Measurements from ENCODE around the gene LATS1.
"Not testable (repeated sequence)": the region's sequence is repeated elsewhere in the genome, so short reads cannot be mapped to it uniquely, and the experiment has no call there.

Gene LATS1

DNA sequence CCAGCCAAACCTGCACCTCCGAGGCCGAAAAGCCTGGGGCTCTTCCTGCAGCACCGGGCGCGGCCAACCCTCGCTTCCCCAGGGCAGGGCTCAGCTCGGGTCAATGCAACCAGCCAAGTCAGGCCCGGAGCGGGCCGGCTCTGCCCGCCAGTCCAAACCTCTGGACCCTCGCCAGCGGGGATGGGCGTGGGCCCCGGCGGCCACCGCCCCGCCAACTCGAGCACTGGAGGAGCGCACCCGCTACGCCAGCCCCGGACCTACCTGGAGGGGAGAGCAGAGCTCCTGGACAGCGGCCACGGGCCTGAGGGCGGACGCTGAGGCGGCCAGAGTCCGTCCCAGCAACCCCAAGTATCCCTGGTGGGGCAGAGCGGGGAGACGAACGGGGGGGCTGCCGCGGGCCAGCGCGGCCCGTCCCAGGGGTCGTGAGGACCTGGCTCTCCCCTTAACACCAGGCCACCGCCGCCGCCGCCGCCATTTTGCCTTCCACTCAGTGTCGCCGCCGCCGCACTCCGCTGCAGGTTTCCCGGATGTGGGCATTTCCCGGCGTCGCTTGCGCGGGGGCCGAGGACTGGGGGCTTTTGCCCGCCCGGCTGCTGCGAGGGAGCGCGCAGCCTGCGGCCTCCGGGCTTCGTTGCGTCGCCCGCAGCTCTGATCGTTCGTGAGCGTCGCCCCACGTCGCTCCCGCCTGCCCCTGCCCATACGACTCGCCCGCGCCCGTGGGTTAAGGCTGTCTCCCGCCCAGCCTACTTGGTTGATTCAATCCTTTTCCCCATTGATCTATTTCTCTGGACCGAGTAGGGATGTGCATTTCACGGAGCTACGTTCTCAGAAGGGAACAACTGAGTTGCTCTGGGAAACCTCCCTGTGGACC, at the start of gene LATS1:
TSS of gene LATS1 (minus strand) at position 514 of the 871 bp plus-strand sequence. CDS start 15,975 bp downstream, outside the sequence.
- peak; percentile 67 for DNase-seq (ENCODE audit: low spot score)

DNA sequence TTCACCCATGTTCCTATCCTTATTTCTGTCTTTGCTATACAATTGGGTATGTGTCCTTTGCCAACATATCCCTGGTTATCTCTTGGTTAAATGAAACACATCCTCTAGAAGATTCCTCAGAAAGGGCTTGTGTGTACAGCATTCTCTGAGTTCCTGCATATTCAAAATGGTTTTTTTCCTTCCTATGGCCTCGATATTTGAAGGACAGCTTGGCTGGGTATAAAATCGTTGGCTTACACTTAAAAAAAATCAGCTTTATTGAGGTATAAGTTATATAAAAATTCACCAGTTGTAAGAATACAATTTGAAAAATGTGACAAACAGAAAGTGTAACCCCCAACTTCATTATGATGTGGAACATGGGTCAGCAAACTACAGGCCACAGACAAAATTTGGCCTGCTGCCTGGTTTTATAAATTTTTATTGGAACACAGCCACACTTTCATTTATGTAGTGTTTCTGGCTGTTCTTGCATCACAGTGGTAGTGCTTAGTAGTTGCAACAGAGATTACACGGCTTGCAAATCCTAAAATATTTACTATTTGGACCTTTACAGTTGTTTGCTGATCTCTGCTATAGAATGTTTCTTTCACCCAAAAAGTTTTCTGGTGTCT, 48.4 kb upstream of the LATS1 start:
- DNase-seq (ENCODE audit: low spot score): no peak

DNA sequence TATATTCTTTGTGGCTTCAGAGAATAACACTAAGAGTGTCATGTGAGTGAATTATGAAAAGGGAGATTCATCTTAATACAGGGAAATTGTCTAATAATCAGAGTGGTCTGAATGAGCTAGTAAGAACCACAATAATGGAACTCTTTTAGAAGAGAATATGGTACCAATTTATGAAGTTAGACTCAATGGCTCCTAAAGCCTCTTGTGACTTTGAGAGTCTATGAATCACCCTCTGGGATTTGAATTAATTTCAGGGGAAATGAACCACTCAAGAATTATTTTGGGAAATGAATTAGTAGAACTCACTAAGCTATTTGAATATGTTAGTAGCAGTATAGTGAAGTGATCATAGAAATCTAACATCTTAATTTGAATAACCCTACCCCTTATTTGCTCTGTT, 46.0 kb upstream of the LATS1 start:
- DNase-seq (ENCODE audit: low spot score): peak; percentile 71

DNA sequence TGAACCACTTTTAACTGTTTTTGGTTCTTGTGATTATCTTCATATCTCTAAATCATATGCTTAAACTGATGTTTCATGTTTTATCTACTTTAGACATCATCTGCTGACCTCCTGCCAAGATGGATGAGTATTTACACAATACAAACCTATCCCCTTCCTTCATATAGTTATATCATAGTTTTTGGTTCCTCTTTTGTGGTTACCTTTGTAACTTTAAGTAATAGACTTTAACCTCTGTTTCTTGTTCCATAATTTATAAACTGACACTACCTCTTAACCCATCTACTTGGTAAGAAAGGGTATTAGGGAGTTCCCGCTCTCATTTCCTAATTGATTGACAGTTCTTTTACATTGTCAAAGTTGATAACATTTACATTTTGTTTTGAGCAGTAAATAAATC, 43.5 kb upstream of the LATS1 start:
- DNase-seq (ENCODE audit: low spot score): no peak

DNA sequence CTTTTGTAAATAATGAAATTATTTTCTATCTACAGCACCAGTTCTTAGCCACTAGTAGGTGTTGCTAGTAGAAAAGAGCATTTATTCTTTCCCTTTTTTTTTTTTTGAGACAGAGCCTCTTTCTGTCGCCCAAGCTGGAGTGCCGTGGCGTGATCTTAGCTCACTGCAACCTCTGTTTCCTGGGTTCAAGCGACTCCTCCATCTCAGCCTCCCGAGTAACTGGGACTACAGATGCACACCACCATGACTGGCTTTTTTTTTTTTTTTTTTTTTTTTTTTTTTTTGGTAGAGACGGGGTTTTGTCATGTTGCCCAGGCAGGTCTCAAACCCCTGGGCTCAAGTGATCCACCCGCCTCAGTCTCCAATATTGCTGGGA, 38.3 kb upstream of the LATS1 start:
- DNase-seq (ENCODE audit: low spot score): no peak

DNA sequence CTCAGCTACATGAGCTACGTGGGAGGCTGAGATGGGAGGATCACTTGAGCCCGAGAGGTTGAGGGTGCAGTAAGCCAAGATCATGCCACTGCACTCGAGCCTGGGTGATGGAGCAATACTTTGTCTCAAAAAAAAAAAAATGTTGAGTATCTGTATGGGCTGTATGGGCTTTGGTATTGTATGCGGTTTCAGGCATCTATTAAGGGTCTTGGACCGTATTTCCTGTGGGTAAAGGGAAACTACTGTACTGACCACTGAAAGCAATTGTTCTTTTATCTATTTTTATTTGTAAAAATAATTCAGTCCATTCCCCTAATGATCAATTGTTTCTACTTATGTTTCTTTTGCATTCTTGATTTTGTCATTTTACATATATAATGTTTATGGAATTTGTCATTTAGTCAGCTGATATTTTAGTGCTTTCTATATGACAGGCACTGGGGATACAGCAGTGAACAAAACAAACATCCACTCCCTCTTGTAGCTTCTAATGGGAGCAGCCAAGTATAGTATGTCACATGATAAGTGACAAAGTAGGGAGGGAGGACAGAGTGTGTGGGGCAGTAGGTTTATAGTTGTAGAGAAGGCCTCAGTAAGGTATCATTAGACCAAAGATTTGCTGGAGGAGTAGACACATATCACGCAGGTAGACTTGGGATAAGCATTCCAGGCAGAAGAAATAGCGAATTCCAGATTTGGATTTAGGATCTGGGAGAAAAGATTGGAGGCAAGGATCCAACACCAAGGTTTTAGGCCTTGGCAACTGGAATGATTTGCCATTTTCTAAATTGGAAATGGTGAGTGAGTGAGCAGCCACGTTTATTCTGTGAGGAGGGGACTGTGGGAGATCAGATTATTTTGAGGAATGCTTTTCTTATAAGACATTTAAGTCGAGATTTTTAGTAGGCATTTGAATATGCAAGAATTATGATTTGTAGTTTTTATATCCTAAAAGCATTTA, 37.7 kb upstream of the LATS1 start:
- no peak for DNase-seq (ENCODE audit: low spot score)

DNA sequence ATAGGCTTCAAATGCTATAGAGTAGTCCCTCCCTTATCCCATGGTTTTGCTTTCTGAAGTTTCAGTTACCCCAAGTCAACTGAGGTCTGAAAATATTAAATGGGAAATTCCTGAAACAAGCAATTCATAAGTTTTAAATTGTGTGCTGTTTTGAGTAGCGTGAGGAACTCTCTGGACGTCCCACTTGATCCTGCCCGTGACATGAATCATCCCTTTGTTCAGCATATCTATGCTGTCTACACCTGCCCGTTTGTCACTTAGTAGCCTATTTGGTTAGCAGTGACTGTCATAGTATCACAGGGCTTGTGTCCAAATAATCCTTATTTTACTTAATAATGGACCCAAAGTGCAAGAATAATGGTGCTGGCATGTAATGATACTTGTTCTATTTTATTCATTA, 36.6 kb upstream of the LATS1 start:
- DNase-seq (ENCODE audit: low spot score): no peak

DNA sequence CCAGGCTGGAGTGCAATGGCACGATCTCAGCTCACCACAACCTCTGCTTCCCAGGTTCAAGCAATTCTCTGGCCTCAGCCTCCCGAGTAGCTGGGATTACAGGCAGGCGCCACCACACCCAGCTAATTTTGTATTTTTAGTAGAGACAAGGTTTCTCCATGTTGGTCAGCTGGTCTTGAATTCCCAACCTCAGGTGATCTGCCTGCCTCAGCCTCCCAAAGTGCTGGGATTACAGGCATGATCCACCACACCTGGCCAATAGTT, 35.4 kb upstream of the LATS1 start:
- DNase-seq (ENCODE audit: low spot score): not testable (repeated sequence)

DNA sequence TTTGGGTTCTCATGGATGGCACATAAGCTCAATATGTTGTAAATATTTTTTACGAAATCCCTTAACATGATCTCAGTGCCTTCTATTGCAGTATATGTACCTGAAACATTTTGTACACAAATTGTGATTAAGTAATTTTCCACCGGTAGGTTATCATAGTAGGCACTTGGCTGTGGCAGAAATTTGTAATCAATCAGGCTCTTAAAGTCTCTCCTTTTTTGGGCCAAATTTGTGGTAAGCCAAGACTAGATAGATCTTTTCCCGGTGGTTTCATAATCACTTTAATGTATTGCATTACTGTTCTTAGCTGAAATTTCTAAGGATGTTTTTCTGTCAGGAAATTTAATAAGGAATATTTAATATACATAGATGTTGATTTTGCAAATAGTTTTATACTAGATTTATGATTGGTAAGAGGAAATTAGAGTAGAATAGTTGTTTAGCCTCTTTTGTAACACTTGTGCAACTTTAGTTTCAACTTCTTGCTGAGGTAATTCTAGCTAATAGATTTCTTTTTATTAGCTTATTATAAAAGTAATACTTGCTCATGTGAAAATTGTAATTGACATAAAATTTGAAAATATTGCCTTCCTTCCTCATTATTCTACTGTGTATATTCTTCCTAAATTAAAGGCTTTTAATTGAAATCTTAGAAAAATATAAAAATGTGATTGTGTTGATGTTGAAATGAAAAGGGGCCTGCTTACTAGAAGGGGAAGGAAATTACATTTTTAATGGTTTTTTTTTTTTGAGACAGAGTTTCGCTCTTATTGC, 34.9 kb upstream of the LATS1 start:
- no peak for DNase-seq (ENCODE audit: low spot score)

DNA sequence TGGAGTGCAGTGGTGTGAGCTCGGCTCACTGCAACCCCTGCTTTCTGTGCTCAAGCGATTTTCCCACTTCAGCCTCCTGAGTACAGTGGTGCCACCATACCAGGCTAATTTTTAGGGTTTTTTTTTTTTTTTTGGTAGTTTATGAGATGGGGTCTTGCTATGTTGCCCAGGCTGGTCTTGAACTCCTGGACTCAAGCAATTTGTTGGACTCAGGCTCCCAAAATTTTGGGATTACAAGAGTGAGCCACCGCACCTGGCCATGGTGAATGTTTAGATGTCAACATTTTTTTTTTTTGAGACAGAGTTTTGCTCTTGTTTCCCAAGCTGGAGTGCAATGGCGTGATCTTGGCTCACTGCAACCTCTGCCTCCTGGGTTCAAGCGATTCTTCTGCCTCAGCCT, 34.0 kb upstream of the LATS1 start:
- DNase-seq (ENCODE audit: low spot score): not testable (repeated sequence)

DNA sequence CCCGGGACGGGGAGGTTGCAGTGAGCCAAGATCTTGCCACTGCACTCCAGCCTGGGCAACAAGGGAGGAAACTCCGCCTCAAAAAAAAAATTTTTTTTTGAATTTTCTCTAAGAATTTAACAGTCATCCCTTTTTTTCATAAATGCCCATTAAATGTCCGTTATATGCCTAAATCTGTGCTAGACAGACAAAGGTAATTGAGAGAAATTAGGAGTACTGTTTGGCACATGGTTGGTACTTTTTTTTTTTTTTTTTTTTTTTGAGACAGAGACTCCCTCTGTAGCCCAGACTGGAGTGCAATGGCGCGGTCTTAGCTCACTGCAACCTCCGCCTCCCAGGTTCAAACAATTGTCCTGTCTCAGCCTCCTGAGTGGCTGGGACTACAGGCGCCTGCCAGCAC, 33.3 kb upstream of the LATS1 start:
- DNase-seq (ENCODE audit: low spot score): no peak

DNA sequence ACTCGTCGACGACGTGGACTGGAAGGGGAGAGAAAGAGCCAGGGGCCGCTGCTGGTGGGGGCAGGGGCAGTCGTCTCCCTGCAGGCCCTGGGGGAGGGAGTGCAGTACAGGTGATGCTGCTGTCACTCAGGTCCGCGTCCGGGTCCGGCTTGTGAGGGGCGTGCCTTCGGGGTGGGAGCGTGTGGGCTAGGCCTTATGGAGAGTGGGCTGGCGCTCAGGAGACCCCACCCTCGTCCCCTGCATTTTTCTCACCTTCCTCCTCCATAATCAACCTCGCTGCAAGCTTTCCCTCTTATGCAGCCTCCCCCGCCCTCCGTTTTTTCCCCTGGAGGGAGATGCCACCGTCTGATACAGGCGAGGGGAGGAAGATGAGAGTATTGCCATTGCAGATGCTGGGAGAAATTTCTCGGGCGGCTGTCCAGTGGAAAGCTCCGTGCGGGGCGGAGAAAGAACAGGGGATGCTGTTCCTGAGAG, 32.3 kb upstream of the LATS1 start:
- DNase-seq (ENCODE audit: low spot score): peak; percentile 63

DNA sequence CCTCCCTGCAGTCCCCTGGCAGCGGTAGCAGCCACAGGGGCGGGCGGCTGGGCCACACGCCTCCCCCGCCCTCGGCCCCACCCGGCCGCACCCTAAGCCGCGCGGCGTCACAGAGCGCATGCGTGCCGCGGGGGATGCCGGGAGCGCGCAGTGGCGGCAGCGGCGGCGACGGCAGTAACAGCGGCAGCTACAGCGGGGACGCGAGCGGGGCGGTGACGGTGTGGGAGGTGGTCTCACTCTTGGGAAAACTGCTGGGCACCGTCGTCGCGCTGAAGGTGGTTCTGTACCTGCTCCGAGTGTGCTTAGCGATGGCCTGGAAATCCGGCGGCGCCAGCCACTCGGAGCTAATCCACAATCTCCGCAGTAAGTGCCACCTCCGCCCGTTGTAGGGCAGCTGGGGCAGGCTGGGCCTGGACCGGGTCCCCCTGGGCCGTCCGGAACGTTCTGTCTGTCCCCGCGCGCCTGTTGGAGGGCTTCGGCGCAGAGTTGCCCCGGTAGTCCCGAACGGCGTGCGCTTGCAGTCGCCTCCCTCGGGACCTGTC, 31.8 kb upstream of the LATS1 start, which contains the start of gene PCMT1:
TSS of gene PCMT1 (plus strand) at position 148 of the 542 bp plus-strand sequence. CDS start at position 309, 161 bp downstream.
- DNase-seq (ENCODE audit: low spot score): peak; percentile 77

DNA sequence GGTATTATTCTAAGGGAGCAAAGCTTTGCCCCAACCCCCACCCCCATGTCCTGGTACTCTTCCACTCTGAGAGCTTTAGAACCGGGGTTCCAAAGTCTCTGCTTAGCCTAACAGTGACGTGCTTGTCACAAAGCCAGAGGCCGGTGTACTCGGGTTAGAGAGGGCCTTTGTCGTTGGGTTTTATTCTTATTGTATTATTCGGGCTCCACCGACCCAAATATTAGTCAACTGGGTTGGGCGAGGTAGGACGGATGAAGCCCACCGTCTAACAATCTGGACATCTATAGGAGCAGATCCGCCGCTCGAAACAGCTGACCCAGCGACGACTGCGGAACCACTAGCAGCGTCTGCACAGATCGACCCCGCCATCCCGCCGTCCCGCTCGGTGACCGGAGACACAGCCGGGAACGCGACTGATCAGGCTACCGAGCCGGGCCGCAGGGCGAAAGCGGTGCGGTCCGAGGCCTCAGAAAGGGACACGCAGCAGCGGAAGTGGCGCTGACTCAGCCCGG, 31.2 kb upstream of the LATS1 start:
- not testable (repeated sequence) for DNase-seq (ENCODE audit: low spot score)

DNA sequence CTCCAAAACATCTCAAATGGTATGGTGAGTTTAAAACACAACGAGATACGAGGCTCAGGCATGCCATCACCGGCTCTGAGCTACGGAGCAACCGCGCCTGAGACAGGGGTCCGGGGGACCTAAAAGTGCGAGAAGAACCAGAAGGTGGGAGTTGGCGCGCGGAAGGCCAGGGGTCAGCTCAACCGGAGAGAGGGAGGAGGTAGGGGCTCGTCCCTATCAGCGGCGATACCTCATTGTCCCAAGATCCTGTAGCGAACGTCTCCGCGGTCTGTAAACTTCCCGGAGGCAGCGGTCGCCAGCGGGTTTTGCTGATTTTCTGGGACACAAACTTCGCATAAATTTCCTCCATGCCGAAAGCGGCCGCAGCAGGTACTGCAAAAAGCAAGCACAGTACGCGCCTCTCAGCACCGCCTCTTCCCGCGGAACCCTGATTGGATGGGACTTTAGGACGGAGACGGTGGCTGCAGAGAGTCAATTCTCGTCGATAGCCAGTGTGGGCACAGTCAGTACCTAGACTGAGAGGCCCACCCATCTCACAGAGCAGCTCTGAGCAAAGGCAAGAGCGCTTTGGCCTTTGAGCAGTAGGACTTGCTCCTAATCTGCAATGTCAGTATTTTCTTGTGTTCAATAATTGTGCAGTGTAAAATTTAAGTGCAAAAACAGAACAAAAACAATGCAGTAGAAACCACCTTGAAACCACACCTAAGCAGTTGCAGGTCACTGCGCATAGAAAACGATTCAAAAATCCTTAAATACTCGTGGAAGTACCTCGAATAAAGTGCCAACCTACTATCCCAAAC, 28.4 kb upstream of the LATS1 start, which contains the start of gene NUP43:
TSS of gene NUP43 (minus strand) at position 383 of the 800 bp plus-strand sequence. CDS start at position 349, 34 bp downstream.
- peak; percentile 85 for DNase-seq (ENCODE audit: low spot score)

DNA sequence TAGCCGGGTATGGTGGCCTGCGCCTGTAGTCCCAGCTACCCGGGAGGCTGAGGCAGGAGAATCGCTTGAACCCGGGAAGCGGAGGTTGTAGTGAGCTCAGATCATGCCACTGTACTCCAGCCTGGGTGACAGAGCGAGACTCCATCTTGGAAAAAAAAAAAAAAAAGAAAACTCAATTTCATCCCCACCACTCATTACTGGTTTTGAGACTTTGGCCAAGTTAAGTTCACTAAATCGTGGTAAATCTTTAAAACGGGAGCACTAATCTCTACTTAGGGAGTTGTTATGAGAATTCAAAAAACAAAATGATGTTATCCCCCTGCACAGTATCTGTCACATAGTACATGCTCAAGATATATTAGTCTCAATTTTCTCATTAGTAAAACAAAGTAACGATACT, 27.4 kb upstream of the LATS1 start:
- not testable (repeated sequence) for DNase-seq (ENCODE audit: low spot score)

DNA sequence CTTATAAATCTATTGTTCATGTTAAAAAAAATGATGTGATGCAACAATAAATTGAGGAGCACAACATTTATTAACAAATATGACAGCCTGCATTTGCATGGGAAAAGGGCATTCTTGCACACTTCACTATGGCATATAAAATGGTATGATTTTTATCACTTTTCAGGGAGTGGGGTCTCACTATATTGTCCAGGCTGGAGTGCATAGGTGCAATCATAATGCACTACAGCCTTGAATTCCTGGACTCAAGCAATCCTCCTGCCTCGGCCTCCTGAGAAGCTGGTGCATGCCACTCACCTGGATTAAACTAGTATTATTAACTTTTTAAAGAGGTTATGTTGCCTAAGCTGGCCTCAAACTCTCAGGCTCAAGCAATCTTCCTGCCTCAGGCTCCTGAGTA, 17.0 kb upstream of the LATS1 start:
- no peak for DNase-seq (ENCODE audit: low spot score)

DNA sequence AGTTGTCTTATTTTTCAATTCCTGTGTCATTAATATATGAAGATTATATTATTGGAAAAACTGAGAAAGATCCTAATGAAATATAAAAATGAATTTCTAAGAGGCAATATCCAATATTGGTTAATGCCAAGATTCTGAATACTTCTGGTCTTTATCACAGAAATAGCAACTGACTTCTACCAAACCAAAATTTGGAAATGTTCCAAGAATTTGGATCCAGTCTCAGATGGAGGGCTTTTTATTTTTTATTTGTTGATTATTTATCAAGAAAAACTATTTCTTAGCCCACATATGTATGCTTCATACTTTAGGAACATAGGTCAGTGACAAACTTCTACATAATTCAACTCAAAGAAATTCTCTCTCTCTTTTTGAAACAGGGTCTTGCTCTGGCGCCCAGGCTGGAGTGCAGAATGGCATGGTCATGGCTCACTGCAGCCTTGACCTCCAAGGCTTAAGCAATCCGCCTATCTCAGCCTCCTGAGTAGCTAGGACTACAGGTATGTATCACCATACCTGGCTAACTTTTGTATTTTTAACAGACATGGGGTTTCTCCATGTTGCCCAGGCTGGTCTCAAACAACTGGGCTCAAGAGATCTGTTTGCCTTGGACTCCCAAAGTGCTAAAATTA, 15.3 kb upstream of the LATS1 start:
- no peak for DNase-seq (ENCODE audit: low spot score)

DNA sequence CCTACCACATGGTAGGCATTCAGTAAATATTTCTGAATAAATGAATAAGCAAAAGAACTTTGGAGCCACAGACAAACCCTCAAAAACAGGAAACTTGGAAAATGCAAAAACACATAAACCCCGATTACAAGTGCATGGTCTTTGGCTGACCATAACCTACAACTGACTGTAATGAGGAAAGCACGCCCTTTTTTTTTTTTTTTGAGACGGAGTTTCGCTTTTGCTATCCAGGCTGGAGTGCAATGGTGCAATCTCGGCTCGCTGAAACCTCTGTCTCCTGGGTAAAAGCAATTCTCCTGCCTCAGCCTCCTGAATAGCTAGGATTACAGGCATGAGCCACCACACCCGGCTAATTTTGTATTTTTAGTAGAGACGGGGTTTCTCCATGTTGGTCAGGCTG, 11.9 kb upstream of the LATS1 start:
- DNase-seq (ENCODE audit: low spot score): no peak
